CD4-positive, alpha-beta T cell treated with Interleukin-15 for 1 hour (primary cell): ENCODE measurements around the gene MCRIP2.

Experiments
- DNase-seq: peaks from one replicate; pipeline ENCODE4 v3.0.0-alpha.2; 2020

Gene MCRIP2

DNA sequence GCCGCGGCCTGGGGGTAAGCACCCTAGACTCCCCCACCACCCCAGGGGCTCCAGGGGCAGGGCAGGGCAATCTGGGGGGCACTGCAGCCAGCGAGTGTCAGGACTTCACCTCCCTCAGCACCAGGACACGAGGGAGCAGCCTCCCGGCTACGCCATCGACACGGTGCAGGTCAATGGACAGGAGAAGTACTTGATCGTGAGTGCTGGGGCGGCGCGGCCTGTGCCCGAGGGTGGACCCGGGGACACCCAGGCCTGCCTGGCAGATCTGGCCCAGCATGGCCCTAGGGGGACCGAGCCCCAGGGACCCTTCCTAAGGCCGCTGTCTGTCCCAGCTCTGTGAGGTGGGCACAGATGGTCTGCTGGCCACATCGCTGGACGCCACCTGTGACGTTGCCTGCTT, 30.7 kb downstream of the MCRIP2 start:
- no peak for DNase-seq

DNA sequence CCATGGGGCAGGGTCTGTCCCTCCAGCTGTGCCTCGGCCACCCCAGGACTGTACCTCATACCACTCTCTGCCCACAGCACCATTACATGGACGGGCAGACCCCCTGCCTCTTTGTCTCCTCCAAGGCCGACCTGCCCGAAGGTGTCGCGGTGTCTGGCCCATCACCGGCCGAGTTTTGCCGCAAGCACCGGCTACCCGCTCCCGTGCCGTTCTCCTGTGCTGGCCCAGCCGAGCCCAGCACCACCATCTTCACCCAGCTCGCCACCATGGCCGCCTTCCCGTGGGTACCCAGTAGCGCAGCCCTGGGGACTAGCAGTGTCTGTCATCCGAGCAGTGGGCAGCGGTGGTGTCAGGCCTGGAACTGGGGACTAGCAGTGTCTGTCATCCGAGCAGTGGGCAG, 31.2 kb downstream of the MCRIP2 start:
- no peak for DNase-seq

DNA sequence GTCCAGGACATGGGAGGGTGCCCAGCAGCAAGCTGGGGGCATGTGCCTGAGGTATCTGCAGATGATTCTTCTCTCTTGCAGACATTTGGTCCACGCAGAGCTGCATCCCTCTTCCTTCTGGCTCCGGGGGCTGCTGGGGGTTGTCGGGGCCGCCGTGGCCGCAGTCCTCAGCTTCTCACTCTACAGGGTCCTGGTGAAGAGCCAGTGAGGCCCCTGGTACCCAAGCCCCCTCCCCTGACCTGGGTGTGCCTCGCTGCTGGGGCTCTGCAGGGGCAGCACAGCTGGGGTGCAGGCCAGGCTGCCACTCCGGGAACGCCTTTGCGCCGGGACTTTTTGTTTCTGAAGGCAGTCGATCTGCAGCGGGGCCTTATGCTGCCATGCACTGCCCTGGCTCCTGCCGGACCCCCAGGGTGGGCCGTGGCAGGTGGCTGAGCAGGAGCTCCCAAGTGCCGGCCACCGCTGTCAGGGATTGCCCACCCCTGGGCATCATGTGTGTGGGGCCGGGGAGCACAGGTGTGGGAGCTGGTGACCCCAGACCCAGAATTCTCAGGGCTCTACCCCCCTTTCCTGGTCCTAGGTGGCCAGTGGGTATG, 31.9 kb downstream of the MCRIP2 start:
- DNase-seq = no peak

DNA sequence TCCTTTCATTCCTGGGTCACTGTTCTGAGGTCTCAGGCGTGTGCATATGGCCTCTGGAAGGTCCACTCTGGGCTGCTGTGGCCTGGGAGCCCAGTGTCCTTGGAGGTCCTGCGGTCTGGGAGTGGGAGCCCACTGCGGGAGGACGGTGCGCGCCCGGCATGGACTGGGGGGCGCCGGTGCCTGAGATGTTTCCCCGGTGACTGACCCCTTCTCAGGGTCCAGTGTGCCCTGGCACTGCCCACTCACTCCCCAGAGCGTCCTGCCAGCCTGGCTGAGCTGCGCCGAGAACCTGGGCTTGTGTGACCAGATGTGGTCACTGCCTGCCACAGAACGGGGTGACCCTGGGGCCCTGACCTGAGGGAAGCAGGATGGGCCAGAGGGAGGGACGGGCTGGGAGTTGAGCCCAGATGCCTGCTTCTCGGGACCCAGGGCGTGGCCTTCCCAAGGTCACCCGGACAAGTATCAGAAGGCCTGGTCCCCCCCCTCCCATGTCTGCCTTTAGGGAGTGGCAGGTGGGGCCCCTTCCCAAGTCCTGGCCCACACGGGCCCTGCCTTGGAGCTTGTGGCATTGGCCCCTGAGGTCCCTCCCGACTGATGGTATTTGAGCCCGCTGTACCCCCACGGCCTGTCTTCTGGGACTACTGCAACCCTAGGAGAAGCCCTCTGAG, 32.7 kb downstream of the MCRIP2 start:
- DNase-seq = no peak

DNA sequence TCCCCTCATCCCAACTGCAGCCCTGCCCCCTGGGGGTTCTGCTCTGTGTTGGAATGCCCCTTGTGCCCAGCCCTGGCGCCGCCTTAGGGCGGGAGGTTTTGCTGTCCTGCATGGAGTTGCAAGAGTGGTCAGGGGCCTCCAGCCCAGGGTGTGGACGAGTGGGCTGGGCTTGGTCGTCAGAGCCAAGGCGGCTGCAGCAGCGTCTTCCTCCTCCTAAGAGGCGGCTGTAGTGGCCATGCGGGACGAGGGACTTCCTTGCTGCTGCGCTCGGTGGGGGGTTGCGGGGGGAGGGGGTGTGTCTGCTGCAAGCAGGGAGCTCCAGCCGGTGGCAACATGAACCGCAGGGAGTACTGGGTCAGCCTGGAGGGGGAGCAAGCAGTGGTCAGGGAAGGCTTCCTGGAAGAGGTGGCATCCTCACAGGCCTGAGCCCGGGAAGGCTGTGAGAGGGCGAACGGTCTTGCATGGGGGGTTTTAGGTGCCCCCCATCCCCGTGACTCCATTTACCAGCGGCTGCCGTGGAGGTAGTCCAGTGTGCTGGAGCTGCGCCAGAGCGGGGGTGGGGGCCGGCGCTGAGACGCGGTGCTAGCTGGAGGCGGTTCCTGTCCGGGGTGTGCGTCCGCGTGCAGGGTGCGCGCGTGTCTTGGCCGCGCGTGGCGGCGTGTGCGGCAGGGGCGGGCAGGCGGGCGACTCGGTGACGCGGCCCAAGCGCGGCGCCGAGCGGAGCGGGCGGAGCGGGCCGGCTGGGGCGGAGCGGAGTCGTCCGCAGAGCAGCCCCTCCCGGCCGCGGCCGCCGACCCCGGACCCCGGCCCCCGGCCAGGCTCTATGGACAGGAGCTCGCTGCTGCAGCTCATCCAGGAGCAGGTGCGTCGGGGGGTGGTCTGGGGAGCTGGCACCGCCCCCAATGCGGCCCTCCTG, 33.6 kb downstream of the MCRIP2 start, which contains the start of gene RHBDL1:
Gene RHBDL1, plus strand, starts transcription at position 704 of the 916 bp plus-strand sequence. Its CDS starts 120 bp downstream, at position 824.
- no peak for DNase-seq

- DNase-seq = no peak
Observed at GRCh38 chr16:675884-676564, 34.4 kb downstream of the MCRIP2 start.

DNA sequence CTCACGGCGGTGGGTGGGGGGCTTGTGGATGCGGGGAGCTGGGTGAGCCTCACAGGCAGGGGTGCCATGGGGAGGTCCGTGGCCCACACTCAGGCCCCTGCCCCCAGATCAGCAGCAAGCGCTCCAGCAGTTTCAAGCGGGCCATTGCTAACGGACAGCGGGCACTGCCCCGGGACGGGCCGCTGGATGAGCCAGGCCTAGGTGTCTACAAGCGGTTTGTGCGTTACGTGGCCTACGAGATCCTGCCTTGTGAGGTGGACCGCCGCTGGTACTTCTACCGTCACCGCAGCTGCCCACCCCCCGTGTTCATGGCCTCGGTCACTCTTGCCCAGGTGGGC, 34.9 kb downstream of the MCRIP2 start:
- DNase-seq = no peak

DNA sequence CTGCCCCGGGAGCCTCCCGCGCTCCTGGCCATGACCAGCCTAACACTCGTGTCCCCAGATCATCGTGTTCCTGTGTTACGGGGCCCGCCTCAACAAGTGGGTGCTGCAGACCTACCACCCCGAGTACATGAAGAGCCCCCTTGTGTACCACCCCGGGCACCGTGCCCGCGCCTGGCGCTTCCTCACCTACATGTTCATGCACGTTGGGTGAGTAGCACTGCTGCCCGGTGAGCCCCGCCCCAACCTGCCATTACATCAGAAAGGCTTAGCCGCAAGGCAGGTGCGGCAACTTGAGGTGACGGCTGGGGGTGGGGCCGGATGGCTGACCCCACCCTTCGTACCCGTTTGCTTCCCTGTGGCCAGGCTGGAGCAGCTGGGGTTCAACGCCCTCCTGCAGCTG, 35.3 kb downstream of the MCRIP2 start:
- no peak for DNase-seq

DNA sequence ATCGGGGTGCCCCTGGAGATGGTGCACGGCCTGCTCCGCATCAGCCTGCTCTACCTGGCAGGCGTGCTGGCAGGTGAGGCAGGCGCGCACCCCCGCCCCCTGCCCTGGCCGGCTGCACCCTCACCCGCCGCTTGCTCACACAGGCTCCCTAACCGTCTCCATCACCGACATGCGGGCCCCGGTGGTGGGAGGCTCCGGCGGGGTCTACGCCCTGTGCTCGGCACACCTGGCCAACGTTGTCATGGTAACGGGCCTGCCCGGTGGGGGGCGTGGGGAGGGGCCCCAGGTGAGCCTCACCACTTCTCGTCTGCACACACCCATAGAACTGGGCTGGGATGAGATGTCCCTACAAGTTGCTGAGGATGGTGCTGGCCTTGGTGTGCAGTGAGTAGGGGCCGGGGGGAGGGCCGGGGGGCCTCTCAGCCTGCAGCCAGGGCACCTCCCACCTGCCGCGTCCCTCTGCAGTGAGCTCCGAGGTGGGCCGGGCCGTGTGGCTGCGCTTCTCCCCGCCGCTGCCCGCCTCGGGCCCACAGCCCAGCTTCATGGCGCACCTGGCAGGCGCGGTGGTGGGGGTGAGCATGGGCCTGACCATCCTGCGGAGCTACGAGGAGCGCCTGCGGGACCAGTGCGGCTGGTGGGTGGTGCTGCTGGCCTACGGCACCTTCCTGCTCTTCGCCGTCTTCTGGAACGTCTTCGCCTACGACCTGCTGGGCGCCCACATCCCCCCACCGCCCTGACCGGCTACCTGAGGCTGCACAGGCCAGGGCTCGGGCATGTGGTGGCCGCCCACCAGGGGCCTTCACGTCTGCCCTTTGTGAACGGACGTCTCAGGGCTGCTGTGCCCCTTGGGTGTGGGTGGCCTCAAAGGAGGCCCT, 35.9 kb downstream of the MCRIP2 start:
- no peak for DNase-seq

GRCh38 chr16:678209-678857, 36.7 kb downstream of the MCRIP2 start:
- no peak for DNase-seq

DNA sequence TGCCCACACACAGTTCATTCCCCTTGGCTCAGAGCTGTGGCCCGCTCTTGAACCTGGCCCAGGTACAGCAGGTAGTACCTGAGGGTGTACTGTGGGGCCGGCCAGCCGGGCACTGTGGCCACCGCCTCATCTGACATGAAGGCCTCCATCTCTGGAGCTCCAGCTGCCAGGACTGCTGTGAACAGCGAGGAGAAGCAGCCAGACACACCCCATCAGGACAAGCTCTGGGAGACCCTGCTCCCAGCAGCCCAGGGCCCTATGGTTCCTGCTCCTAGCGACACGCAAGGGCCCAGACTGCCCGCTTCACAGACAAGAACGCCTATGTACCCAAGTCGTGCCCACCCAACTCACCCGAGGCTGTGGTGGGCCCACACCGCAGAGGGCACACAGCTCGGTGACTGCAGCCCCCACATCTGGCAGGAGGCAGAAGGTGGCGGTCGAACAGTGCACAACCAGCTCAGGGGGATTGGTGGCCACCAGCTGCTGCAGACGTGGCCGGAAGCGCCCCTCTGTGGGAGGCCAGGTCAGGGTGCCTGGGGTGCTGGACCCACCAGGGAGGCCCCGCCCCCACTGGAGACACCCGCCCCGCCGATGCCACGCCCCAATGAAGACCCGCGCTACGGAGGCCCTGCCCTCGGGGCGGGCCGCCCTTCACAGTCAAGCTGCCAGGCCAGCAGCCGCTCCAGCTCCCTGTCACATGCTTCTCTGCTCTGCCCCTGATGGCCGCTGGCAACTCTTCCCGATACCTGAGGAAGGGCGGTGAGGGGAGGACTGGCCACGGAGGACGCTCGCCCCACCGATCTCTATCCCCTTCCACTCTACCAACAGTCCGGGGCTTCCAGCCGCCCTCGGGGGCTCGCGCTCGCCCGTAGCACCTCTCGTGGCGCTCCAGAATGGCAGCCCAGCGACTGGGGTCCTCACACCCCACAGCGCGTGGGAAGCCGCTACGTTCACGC, 37.5 kb downstream of the MCRIP2 start:
- DNase-seq = peak; percentile 62

- peak; percentile 86 for DNase-seq
Observed at GRCh38 chr16:679814-680624, 38.4 kb downstream of the MCRIP2 start, which contains the start of gene STUB1. Gene STUB1, plus strand, starts transcription at chr16:680410. Its CDS starts 116 bp downstream, at chr16:680526.

GRCh38 chr16:680625-680945, 39.0 kb downstream of the MCRIP2 start:
- DNase-seq = no peak

GRCh38 chr16:680967-681745, 39.5 kb downstream of the MCRIP2 start:
- no peak for DNase-seq

DNA sequence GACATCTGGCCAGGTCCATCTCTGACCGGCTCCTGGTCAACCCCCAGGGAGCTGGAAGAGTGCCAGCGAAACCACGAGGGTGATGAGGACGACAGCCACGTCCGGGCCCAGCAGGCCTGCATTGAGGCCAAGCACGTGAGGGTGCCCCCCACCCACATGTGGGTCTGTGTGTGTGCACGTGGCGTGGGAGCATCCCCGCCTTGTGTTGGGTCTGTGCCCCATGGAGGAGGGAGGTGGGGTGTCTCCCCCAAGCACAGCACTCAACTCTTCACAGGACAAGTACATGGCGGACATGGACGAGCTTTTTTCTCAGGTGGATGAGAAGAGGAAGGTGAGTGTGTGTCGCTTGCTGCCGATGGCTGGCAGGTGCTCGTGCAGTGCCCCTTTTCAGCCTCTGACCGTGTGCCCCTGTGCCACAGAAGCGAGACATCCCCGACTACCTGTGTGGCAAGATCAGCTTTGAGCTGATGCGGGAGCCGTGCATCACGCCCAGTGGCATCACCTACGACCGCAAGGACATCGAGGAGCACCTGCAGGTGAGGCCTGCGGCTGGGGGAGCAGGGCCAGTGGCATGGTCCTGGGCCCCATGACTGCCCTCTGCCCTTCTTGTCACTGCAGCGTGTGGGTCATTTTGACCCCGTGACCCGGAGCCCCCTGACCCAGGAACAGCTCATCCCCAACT, 40.3 kb downstream of the MCRIP2 start:
- no peak for DNase-seq

GRCh38 chr16:682493-683395, 41.1 kb downstream of the MCRIP2 start:
- no peak for DNase-seq
